ENCODE results near the gene MRPL12.

MRPL12 gene

DNA sequence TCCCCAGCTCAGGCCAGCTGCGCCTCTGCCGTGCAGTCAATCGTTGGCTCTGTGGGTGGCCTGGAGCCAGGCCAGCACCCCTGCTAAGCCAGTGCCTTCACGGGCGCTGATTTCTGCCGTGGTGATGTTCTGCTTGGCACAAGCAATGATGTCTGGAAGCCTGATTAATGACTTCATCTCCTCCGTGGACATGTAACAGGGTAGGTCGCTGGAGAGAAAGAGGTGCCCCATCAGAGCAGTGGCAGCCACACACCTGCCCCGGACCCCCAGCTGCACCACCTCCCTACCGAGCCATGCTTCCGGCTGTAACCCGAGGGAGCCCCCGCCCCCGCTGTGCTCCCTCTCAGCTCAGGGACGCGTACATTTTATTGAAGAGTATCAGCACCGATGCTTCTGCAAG, 21.5 kb upstream of the MRPL12 start:
- TF ChIP-seq, protein P1, sequence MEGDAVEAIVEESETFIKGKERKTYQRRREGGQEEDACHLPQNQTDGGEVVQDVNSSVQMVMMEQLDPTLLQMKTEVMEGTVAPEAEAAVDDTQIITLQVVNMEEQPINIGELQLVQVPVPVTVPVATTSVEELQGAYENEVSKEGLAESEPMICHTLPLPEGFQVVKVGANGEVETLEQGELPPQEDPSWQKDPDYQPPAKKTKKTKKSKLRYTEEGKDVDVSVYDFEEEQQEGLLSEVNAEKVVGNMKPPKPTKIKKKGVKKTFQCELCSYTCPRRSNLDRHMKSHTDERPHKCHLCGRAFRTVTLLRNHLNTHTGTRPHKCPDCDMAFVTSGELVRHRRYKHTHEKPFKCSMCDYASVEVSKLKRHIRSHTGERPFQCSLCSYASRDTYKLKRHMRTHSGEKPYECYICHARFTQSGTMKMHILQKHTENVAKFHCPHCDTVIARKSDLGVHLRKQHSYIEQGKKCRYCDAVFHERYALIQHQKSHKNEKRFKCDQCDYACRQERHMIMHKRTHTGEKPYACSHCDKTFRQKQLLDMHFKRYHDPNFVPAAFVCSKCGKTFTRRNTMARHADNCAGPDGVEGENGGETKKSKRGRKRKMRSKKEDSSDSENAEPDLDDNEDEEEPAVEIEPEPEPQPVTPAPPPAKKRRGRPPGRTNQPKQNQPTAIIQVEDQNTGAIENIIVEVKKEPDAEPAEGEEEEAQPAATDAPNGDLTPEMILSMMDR (IDR thresholded peaks at IDR 0.05; ENCODE audit: control insufficient read depth, extremely low read depth, insufficient read depth): no peak
- no peak overlapping the region for H3K4me3 ChIP-seq (ENCODE audit: low read depth, low read length)
- no peak for DNase-seq (ENCODE audit: low read depth)

DNA sequence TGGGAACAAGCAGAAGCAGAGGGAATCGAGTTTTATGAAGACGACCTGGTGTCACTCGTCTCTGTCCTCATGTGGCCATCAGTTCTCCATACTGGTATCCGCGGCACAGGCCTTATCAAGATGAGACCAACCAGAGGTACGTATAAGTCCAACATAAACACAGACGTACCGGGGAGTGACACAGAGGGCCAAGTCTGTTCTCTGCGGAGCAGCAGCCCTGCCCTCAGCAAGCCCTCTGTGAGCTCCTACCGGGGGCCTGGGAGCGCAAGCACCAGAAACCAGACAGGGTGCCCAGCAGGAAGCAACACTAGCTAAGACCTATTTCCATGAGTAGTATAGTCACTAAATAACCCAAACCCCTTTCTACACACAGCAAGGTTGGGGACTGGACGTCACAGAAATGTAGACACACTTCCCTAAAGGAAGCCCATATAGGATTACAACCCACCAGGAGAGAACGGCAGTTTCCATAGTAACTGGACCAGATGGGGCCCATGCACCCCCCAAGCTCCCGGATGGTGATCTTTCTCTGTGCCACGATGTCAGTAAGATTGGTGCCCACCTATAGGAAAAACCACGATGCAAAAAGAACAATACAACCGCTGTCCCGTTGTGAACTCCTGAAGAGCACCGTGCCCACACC, 20.5 kb upstream of the MRPL12 start:
- H3K4me3 ChIP-seq (ENCODE audit: low read depth, low read length): peak overlapping the region; percentile 99
- TF ChIP-seq, protein P1 (IDR thresholded peaks at IDR 0.05; ENCODE audit: control insufficient read depth, extremely low read depth, insufficient read depth): no peak
- DNase-seq (ENCODE audit: low read depth): no peak

DNA sequence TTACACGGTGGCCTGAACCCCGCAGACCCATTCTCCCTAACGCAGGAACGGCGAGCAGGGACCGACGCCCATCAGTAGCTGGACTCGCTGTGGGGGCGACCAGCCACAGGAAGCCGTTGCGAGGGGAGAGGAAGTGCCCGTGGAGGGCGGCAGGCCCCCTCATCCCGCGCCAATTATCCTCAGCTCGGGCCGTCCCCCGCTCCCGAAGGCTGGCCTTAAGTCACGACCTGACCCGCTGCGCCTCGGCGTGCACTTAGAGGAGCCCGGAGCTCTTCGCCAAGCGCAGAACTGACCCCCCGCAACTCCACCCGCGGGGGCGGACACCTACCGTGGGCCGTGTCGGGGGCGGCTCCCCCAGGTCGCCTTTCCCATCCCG, 20.0 kb upstream of the MRPL12 start:
- no peak for DNase-seq (ENCODE audit: low read depth)
- peak overlapping the region; percentile 99 for H3K4me3 ChIP-seq (ENCODE audit: low read depth, low read length)
- TF ChIP-seq, protein P1 (IDR thresholded peaks at IDR 0.05; ENCODE audit: control insufficient read depth, extremely low read depth, insufficient read depth): no peak

DNA sequence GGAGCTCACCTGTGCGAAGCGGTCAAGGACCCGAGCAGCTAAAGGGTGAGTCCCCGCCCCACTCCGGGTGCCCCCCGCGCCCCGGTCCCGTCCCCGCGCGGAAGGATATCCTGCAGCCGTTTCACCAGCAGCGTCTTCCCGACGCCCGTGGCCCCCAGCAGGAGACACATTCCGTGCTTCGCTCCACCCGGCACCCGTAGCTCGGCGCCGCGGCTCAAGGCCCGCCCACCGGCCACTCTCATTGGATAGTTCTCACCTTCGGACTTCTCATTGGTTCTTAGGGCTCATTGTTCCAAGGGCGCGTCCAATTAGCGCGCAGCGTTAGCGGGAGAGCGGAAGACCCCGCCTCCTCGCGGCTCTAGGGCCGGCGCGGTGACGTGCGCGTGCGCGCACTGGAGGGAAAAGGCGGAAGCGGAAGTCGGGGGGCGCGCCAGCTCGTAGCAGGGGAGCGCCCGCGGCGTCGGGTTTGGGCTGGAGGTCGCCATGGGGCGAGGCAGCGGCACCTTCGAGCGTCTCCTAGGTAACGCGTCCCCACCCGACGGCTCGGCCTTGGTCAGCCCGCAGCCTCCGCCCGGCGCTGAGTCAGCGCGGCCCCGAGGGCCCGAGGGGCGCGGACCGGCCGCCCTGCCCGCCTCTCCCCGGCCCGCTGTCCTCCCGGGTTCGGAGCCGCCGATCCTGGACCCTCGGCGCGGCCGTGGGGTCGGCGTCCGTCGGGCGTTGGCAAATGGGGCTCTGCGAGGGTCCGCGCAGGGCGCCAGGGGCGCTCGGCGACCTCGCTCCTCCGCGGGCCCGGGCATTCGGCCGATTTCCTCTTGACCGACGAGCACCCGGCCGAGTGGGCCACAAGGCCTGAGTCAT, 19.4 kb upstream of the MRPL12 start, which contains the start of the genes ARL16 and HGS:
ARL16 (minus strand) TSS at position 214 of the 858 bp plus-strand sequence; CDS start at position 170, 44 bp downstream.
HGS (plus strand) TSS at position 428 of the 858 bp plus-strand sequence; CDS start at position 484, 56 bp downstream.
- DNase-seq (ENCODE audit: low read depth): peak; percentile 95
- peak within 1 kb of the TSS; percentile 99 for H3K4me3 ChIP-seq (ENCODE audit: low read depth, low read length)
- TF ChIP-seq, protein P1 (IDR thresholded peaks at IDR 0.05; ENCODE audit: control insufficient read depth, extremely low read depth, insufficient read depth): no peak

DNA sequence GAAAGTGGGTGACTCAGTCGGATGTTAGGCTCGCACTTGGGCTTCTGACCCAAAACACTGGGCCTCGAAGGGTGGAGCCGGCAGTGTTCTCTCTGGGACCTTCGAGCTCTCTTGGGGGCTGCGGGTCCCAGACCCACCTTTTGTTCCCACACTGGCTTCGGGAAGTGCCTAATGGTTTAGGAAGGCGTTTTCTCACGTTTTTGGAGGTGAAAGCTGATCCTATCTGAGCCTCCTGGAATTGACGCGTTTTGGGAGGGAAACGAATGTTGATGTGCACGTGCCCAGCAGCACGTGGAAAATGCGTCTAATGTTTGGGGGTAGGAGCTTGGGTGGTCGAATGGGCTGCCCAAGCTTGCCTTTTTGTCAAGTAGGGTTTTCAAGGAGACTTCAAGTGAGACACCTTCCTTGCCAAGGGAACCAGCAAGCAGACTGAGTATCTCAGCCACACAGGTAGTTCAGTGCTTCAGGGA, 18.7 kb upstream of the MRPL12 start:
- TF ChIP-seq, protein P1 (IDR thresholded peaks at IDR 0.05; ENCODE audit: control insufficient read depth, extremely low read depth, insufficient read depth): no peak
- peak overlapping the region; percentile 99 for H3K4me3 ChIP-seq (ENCODE audit: low read depth, low read length)
- no peak for DNase-seq (ENCODE audit: low read depth)

DNA sequence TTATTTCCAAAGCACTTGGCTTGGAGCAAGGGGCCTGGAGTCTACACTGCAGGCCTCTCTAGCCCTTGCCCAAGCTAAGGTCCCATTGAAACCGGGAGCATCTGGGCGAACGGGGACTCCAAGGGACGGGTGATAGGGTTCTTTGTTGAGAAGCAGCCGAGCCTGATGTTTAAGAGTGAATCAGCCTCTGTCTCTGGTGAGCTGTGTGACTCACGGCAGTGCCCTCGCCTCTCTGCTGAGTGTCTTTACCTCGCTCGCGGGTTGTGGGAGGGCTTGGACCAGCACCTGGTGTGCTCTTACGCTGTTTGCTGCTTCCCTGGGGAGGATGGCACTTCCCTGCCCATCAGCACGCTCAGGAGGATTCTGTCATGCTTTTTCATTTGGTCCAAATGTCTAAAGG, 18.1 kb upstream of the MRPL12 start:
- TF ChIP-seq, protein P1 (IDR thresholded peaks at IDR 0.05; ENCODE audit: control insufficient read depth, extremely low read depth, insufficient read depth): no peak
- DNase-seq (ENCODE audit: low read depth): no peak
- H3K4me3 ChIP-seq (ENCODE audit: low read depth, low read length): peak overlapping the region; percentile 99

All from LNCaP clone FGC (cell line).